GM12872 (cell line): Measurements from ENCODE around the gene VEGFA.
A peak's percentile ranks its signal among the peaks of the same experiment; 100 is the strongest.

ENCODE experiments used
- TF ChIP-seq, protein P1 (sequence below): IDR thresholded peaks from 3 replicates; pipeline ENCODE4 v1.5.1; 2011; ENCODE audit warnings: low read depth, mild to moderate bottlenecking, low read length, moderate library complexity; ENCODE audit not compliant: insufficient read depth

The VEGFA gene

GRCh38 chr6:43753570-43754183 lies 16.3 kb upstream of the VEGFA start:
- TF ChIP-seq, protein P1, sequence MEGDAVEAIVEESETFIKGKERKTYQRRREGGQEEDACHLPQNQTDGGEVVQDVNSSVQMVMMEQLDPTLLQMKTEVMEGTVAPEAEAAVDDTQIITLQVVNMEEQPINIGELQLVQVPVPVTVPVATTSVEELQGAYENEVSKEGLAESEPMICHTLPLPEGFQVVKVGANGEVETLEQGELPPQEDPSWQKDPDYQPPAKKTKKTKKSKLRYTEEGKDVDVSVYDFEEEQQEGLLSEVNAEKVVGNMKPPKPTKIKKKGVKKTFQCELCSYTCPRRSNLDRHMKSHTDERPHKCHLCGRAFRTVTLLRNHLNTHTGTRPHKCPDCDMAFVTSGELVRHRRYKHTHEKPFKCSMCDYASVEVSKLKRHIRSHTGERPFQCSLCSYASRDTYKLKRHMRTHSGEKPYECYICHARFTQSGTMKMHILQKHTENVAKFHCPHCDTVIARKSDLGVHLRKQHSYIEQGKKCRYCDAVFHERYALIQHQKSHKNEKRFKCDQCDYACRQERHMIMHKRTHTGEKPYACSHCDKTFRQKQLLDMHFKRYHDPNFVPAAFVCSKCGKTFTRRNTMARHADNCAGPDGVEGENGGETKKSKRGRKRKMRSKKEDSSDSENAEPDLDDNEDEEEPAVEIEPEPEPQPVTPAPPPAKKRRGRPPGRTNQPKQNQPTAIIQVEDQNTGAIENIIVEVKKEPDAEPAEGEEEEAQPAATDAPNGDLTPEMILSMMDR: no peak

GRCh38 chr6:43757966-43758616 lies 11.9 kb upstream of the VEGFA start:
- TF ChIP-seq, protein P1: no peak

GRCh38 chr6:43758617-43759050 lies 11.4 kb upstream of the VEGFA start:
- TF ChIP-seq, protein P1: peak; percentile 90

- TF ChIP-seq, protein P1: no peak
Measured at GRCh38 chr6:43759136-43759906, 10.7 kb upstream of the VEGFA start.

DNA sequence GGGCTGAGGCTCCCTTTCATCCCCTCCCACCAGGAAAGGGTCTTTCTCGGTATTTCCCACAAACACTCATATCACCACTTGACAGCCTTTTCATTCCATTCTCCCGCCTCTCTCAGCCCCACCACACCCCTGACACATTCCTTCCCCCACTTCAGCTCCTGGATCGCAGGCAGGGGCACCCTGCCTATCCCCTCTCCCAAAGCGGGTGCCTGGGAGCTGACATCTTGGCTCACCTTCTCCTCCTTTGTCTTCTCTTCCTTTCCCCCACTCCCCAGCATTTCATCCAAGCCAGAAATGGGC lies 10.2 kb upstream of the VEGFA start:
- TF ChIP-seq, protein P1: no peak

- TF ChIP-seq, protein P1: no peak
Measured at GRCh38 chr6:43760210-43761168, 9.5 kb upstream of the VEGFA start.
